Measurements from ENCODE around the gene KCNC1.

- TF ChIP-seq POLR2AphosphoS5 (IDR thresholded peaks at IDR 0.05; ENCODE audit: low read depth, low read length) (no peak), POLR2A (IDR thresholded peaks at IDR 0.05; ENCODE audit: low read depth, low read length) (no peak), SPI1 (IDR thresholded peaks at IDR 0.05; ENCODE audit: low read depth, low read length) (no peak), TAF1 (IDR thresholded peaks at IDR 0.05; ENCODE audit: low read depth, low read length) (no peak), POU2F2 (IDR thresholded peaks at IDR 0.05; ENCODE audit: low read depth, low read length) (no peak)
These were observed 35.6 kb downstream of the KCNC1 start for GRCh38 chr11:17770048-17770652.
